Fibroblast of villous mesenchyme (primary cell): Measurements from ENCODE around the gene DCUN1D3. TPM values are rescaled to one million over a fixed set of nuclear protein-coding genes. Genes with fewer than 3 reads are reported as not detected.
"Not testable (repeated sequence)": the region's sequence is repeated elsewhere in the genome, so short reads cannot be mapped to it uniquely, and the experiment has no call there.

Source experiments
- DNase-seq: peaks from one replicate; pipeline ENCODE4 v3.0.0-alpha.2; 2010; ENCODE audit warnings: low read depth
- H3K4me3 ChIP-seq: 2 replicates; pipeline ENCODE4 v1.5.1; 2011; ENCODE audit warnings: low read depth, mild to moderate bottlenecking, low read length
- total RNA-seq: library from RNA; depleted of rRNA; stranded (reverse); fragments of >200 nt; gene quantifications from 2 replicates; pipeline ENCODE4 v1.2.3, GENCODE V29; 2012
- TF ChIP-seq, protein P1 (sequence below): IDR thresholded peaks from 2 replicates; pipeline ENCODE4 v1.5.1; 2012; ENCODE audit warnings: low read depth, mild to moderate bottlenecking, low read length; ENCODE audit not compliant: insufficient read depth

Gene DCUN1D3
- total RNA-seq, 1 donor, result 52.2 TPM

DNA sequence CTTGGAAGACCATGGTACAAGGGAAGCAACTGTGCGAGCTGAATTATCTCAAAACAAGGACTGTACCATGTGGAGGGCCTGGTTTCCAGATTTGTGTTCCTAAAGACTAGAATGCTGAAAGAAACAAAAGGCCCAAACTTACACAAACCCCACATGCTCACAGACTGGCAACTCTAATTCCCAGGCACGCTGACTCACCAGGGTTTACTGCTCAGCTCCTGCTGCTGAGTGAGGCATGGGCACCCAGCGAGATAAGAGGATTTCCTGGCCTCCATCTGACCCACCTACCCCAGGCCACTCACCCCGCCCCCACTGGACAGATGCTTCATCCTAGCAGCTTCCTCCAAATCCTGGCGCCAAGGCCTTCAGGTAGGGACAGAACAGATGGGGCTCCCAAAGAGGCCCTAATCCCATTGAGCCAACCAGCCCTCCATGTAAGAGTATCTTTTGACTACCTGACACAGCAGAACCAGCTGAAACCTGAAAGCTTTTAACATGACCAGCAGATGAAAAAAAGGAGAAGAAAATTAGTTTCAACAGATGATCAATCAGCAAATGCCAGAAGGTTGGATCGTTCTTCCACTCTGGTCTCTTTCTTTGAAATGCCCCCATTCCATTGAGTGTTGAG is 33.9 kb downstream of the DCUN1D3 start:
- DNase-seq, result peak; percentile 93
- no peak overlapping the region for H3K4me3 ChIP-seq
- TF ChIP-seq, protein P1, sequence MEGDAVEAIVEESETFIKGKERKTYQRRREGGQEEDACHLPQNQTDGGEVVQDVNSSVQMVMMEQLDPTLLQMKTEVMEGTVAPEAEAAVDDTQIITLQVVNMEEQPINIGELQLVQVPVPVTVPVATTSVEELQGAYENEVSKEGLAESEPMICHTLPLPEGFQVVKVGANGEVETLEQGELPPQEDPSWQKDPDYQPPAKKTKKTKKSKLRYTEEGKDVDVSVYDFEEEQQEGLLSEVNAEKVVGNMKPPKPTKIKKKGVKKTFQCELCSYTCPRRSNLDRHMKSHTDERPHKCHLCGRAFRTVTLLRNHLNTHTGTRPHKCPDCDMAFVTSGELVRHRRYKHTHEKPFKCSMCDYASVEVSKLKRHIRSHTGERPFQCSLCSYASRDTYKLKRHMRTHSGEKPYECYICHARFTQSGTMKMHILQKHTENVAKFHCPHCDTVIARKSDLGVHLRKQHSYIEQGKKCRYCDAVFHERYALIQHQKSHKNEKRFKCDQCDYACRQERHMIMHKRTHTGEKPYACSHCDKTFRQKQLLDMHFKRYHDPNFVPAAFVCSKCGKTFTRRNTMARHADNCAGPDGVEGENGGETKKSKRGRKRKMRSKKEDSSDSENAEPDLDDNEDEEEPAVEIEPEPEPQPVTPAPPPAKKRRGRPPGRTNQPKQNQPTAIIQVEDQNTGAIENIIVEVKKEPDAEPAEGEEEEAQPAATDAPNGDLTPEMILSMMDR, result no peak

DNA sequence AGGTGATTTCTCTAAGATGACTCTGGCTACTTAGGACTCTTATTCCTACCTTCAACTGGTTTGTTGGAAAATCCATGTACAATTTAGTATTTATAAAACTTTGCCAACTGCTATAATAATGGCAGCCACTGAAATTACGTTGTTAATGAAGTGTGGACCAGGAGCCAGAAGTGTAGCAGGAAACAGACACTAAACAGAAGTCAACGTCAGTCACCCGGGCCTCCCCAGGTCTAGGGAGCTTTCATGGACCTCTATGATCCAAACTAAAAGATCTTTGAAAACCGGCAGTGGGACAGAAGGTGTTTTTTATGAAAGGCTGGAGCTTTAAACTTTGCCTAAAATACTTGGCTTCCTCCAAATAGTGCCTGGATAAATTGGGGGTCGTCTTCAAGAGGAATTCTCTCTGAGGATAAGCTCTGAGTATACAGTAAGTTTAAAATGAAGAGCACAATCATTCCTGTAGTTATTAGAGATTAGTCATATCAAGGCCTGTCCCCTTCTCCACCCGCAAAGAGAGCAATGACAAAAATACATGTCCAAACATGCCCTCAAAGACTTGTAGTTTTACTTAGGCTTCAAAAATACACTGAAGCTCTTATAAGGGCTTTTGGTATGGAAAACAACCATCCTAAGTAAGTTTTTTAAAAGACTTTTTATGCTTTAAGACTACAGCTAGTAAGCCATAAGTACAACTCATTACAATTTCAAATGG is 34.6 kb downstream of the DCUN1D3 start:
- peak; percentile 56 for DNase-seq
- TF ChIP-seq, protein P1, result no peak
- no peak overlapping the region for H3K4me3 ChIP-seq

DNA sequence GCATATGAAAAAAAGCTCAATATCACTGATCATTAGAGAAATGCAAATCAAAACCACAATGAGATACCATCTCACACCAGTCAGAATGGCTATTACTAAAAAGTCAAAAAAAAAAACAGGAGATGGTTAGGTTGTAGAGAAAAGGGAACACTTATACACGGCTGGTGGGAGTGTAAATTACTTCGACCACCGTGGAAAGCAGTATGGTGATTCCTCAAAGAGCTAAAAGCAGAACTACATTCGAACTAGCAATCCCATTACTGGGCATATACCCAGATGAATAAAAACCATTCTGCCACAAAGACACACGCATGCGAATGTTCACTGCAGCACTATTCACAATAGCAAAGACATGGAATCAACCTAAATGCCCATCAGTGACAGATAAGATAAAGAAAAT is 35.8 kb downstream of the DCUN1D3 start:
- not testable (repeated sequence) for DNase-seq, H3K4me3 ChIP-seq

DNA sequence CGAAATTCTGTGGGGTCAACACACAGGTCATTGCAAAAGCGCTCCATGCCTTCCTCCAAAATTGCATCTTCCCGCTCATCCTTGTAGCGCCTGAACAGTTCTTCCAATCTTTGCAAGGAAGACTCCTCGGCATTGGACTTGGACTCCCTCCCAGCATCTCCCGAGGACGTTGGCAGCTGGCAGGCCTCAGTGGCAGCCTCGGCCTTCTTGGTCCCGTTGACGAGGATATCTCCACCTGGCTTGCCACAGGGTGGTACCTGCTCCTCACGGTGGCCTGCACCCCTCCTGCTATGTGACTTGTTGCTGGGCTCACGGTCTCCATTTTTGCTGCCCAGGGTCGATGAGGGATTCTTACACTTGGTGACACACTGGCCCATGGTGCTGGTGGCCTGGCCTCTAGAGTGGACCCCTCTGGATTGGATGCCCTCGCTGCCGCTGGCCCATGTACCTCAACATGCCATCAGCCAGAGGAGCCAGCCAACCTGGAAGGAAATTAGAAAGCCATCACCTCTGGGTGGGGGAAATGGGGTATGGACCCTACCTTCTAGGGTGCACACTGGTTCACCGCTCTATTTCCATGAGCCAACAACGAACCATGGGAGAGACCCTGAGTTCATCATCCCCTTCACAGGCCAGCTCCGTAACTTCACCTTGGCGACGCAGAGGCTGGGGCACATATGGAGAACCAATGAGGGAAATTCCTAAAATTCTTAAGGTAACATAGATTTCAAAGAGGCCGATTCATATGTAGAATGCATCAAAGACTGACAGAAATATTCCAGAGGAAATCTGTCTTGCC is 37.8 kb downstream of the DCUN1D3 start:
- DNase-seq, result no peak
- TF ChIP-seq, protein P1, result no peak
- H3K4me3 ChIP-seq, result no peak overlapping the region

GRCh38 chr16:20860995-20861394 is 39.2 kb downstream of the DCUN1D3 start:
- not testable (repeated sequence) for DNase-seq

DNA sequence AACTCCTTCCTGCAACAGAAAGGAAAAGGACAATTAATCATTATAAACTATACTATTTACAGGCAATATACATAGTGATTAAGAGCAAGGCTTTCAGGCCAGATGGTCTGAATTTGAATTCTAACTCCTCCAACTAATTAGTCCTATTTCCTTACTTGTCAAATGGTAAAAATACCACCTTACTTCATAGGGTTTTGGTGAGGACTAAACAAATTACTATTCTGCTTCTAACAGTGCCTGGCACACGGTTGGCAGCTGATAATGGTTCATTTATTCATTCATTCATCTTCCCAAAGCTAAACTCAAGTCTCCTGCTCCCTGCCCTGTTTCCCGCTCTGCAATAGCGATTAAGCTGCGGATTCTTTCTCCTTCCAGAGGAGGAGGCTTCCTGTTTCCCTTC is 39.8 kb downstream of the DCUN1D3 start:
- DNase-seq, result no peak
- TF ChIP-seq, protein P1, result no peak
- no peak overlapping the region for H3K4me3 ChIP-seq

More at GRCh38 chr16:20860995-20861394, 39.2 kb downstream of the DCUN1D3 start:
- H3K4me3 ChIP-seq, result not testable (repeated sequence)

DNA sequence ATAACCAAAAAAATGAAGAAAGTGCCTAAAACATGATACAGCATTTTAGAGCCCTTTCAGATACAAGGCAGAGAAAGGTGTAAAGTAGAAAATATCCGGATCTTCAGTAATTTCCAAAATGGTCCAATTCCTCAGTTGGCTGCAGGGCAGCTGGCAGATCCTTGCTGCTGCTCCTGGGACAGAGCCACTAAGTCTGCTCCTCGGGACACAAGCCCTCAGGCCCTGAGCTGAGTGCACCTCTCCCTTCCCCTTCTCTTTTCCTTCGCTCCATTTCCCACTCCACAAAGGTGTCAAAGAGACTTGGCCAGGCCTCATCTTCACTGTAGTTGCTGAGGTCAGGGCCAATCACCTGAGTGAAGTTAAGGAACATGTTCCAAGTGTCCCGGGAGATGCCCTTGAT is 40.5 kb downstream of the DCUN1D3 start:
- H3K4me3 ChIP-seq, result no peak overlapping the region
- no peak for DNase-seq
- TF ChIP-seq, protein P1, result no peak
